ENCODE results near the gene APH1B.

DNA sequence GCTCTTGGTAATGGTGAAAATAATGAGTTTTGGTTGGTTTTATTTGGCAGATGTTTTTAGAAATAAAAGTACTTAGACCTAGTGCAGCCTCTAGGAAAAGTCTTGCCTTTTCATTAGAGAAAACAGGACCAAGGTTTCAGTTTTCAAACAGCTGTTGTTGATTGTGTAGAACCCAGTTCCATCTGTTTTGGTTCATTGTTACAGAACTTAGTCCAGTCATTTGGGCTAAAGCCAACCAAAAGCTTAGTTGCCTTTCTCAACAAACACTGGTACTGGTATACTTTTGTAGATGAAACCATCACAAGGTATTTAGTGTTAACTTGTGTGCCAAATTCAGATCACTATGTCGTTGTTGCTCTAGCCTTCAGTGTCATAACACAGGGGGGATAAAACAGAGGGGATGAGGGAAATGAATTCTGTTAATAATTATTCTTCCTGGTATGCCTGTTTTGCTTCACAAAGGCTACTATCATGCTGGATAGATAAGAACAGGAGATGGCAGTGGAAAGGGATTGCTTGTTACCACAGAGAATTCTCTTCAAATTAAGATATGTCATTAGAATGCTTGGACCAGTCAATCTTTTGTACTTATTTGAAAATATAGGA, 12.6 kb upstream of the APH1B start:
- TF ChIP-seq, protein P1, sequence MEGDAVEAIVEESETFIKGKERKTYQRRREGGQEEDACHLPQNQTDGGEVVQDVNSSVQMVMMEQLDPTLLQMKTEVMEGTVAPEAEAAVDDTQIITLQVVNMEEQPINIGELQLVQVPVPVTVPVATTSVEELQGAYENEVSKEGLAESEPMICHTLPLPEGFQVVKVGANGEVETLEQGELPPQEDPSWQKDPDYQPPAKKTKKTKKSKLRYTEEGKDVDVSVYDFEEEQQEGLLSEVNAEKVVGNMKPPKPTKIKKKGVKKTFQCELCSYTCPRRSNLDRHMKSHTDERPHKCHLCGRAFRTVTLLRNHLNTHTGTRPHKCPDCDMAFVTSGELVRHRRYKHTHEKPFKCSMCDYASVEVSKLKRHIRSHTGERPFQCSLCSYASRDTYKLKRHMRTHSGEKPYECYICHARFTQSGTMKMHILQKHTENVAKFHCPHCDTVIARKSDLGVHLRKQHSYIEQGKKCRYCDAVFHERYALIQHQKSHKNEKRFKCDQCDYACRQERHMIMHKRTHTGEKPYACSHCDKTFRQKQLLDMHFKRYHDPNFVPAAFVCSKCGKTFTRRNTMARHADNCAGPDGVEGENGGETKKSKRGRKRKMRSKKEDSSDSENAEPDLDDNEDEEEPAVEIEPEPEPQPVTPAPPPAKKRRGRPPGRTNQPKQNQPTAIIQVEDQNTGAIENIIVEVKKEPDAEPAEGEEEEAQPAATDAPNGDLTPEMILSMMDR (IDR thresholded peaks at IDR 0.05), result no peak
- TF ChIP-seq EP300 (IDR thresholded peaks at IDR 0.05), result no peak
- no peak for TF ChIP-seq POLR2A (IDR thresholded peaks at IDR 0.05)
- TF ChIP-seq POLR2AphosphoS5 (IDR thresholded peaks at IDR 0.05), result no peak

All from gastroesophageal sphincter (tissue), 3 donors.